Measurements from ENCODE around the gene NFIX.

Gene NFIX

GRCh38 chr19:13138171-13138915, 143.1 kb downstream of the NFIX start:
- no peak for FAIRE-seq

GRCh38 chr19:13138916-13139198, 143.6 kb downstream of the NFIX start:
- no peak for FAIRE-seq
- DNase-seq (ENCODE audit: insufficient read length, low spot score): no peak

More at GRCh38 chr19:13138171-13138915, 143.1 kb downstream of the NFIX start:
- DNase-seq (ENCODE audit: insufficient read length, low spot score): no peak

GRCh38 chr19:13139633-13140311, 144.5 kb downstream of the NFIX start:
- FAIRE-seq (no peak), DNase-seq (ENCODE audit: insufficient read length, low spot score) (no peak)

- FAIRE-seq: no peak
Observed at GRCh38 chr19:13146763-13147563, 151.7 kb downstream of the NFIX start.

More at GRCh38 chr19:13146763-13147563, 151.7 kb downstream of the NFIX start:
- no peak for DNase-seq (ENCODE audit: insufficient read length, low spot score)

Data from GM19239 (cell line).